GM12891 (cell line): Measurements from ENCODE around the gene RGL1.

Experiments
- POLR2A ChIP-seq: IDR thresholded peaks from 2 replicates; pipeline ENCODE4 v1.6.1; 2011; ENCODE audit warnings: low read depth, low read length, control low read depth
- POLR2AphosphoS5 ChIP-seq: IDR thresholded peaks from 2 replicates; pipeline ENCODE4 v1.6.1; 2011; ENCODE audit warnings: low read depth, low read length, control low read depth

DNA sequence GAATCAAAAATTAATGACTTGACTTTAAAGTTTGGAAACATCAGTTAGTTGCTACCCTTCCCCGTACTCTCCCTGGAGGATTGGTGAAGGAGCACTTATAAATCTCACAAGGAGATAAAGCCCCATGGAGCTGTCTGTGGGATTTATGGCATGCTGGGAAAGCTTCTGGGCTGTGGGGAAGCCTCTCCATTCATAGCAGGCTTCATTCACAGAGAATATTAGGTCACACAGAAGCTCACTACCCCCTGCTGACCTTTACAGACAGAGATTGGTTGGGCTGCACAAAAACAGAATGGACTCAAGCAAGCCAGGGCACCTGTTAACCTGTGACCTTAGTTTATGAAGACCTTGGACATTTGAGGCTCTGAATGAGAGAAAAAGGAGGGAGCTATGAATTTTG lies 32.1 kb downstream of the RGL1 start:
- TF ChIP-seq POLR2A (no peak), POLR2AphosphoS5 (no peak)
